ENCODE data around the gene NTNG1.

Gene NTNG1

DNA sequence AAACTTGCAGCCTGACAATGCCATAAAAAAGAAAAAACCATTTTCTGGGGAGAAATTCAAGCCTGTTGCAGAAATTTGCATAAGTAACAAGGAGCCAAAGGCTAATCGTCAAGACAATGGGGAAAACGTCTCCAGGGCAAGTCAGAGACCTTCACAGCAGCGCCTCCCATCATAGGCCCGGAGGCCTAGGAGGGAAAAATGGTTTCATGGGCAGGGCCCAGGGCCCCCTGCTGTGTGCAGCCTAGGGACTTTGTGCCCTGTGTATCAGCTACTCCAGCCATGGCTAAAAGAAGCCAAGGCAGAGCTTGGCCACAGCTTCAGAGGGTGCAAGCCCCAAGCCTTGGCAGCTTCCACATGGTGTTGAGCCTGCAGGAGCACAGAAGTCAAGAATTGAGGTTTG lies 369.5 kb downstream of the NTNG1 start:
- no peak for DNase-seq (ENCODE audit: low read depth)

DNA sequence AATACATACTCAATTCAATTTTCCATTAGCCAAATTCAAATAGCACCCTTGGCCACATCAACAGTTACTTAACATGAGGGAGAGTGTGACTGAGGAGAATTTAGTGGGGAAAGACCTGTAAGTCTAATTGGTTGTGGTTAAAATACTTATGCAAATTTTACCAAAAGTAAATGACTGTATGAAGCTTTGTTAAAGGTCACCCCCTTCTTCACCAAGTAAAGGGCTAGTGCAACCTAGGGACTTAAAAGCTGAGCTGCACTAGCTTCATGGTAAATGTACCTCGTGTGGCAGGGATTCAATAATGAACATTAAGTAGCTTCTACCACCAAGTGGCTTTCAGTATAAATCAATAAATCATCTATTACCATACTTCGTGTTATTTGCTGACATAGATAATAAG lies 372.0 kb downstream of the NTNG1 start:
- DNase-seq (ENCODE audit: low read depth) = no peak

DNA sequence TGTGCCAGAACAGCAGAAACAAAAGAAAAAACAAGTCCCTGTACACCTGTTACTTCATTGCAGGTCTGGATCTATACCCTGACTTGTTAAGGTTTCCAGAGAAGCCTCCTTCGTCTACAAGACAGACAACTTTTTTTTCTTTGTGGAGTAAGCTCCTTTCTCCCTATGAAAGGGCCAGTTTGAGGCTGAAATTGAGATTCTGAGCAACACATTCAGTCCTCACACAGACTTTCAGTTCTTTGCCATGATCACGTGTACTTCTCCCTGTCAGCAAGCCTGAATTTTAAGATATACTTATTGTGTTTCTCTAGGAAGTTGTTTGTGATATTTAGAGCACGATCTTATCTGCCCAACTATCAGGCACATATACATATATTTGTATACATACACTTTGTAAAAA lies 374.0 kb downstream of the NTNG1 start:
- no peak for DNase-seq (ENCODE audit: low read depth)

DNA sequence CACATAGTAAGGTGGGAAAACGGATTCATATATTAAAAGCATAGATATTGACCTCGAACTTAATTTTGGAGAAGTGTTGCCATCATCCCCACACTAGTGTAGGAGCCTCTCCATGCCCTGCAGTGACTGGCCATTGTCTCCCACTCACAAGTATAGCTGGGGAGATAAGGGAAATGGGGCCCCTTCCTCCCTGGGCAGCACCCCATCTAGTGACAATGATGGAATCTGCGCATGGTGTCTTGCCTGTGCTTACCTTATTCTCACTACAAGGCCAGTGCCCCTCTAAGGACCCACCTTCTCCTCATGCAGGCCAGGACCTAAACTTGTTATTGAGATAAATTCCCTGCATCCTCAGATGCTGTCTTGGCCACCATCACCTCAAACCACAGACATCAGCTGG lies 374.9 kb downstream of the NTNG1 start:
- no peak for DNase-seq (ENCODE audit: low read depth)

DNA sequence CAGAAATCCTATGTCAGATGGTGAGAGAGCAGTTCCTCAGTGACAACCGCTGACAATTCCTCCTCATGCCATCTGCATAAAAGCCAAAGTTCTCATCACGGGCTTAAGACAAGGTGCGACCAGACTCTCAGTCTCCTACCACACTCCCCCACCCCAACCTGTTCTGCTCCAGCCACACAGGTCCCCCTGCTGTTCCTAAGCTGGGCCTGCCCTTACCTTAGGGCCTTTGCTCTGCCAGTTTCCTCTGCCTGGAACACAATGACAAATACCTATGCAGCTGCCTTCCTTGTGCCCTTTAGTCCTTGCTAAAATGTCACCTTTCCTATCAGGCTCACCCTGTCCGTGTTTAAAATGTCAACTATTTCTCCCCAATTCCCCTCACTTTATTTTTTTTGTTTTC lies 382.2 kb downstream of the NTNG1 start:
- DNase-seq (ENCODE audit: low read depth) = no peak

DNA sequence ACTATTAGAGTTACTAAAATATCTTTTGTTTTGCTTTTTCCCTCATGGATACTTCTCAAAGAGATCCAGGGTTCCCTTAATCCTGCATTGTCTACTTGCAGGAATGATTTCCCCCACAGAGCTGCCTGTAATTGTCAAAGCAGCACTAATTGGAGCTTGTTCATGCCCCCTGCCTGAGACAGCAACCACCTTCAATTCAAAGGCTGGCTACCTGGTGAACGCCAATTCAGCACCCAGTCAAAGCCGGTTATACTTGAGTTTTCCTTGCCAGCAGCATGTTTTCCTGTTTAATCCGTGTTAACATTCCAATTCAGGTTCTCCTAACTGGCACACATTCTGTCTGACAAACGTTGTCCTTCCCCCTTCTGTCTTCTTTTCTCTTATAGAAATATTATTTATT lies 382.9 kb downstream of the NTNG1 start:
- no peak for DNase-seq (ENCODE audit: low read depth)

DNA sequence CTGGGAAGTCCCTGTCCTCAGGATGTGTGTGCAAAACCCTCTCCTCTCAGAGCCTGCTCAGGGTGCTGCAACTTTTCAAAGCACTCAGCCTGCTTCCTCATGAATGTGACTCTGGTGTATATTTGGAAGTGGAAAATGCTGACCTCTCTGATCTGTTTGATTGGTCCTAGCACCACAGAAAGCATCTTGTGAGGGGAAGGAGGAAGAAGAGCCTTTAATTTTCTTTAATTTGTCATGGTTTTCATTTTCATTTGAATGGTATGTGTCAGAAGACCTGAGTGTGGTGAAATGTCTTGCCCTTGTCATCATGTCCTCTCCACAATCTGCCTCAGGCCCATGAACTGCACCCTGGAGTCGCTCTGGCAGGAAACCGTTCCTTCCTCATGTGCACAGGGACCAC lies 383.5 kb downstream of the NTNG1 start:
- DNase-seq (ENCODE audit: low read depth) = no peak

DNA sequence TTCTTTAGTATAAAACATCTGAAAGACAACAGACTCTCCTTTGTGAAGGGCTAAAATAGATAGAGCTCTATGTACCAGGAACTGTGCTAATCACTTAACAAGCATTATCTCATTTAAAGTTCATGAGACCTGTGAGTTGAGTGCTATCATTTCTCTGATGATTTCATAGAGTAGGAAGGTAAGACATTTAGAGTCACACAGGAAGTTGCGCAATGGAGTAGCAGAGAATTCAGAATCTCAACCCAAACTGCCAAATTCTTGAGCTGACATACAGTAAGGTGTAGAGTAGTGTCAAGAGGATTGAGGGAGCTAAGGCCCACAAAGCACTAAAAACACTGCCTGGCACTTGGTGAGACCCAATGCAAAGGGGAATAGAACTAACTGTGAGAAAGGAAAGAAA lies 384.3 kb downstream of the NTNG1 start:
- DNase-seq (ENCODE audit: low read depth) = no peak

DNA sequence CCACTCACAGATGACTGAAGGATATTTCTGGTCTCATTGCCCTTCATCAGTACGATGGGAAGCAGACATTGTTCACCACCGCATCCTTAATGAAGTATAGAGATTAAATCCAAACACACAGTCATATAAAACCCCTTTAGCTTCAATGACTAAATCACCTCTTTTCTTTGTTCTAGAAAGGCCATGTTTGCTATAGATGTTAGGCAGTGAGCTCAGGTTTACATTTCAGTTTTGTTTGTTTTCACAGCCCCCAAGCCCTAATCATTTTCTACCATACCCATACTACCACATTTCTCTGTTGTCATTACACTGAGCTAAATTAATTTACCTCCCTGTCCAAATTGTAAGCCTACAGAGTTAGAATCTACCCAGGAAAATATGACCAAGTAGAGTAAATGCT lies 385.1 kb downstream of the NTNG1 start:
- no peak for DNase-seq (ENCODE audit: low read depth)

DNA sequence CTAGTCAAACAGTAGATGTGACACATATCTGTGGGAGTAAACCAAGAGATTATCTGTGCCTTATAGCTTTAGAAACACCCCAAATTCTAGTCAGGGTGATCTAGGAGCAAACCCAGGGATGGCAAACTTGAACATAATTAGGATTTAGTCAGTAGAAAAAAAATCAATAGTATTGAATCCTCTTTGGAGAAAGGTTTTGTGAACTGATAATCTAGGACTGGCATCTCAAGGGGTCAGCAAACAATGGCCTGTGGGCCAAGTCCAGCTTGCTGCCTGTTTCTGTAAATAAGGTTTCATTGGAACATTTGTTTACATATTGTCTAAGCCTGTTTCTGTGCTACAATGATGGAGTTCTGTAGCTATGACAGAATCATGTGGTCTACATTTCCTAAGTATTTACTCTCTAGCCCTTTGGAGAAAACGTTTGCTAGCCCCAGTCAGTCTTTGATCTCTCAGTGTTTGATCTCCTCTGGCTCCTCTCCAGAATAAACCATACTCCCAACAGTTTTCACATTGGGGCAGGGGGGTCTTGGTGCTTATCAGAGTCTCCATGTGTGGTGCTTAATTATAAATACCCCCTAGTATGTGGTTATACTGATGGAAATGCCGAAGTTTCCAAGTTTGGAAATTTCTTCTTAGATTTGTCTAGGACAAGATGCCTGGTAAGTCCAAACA lies 385.8 kb downstream of the NTNG1 start:
- no peak for DNase-seq (ENCODE audit: low read depth)

DNA sequence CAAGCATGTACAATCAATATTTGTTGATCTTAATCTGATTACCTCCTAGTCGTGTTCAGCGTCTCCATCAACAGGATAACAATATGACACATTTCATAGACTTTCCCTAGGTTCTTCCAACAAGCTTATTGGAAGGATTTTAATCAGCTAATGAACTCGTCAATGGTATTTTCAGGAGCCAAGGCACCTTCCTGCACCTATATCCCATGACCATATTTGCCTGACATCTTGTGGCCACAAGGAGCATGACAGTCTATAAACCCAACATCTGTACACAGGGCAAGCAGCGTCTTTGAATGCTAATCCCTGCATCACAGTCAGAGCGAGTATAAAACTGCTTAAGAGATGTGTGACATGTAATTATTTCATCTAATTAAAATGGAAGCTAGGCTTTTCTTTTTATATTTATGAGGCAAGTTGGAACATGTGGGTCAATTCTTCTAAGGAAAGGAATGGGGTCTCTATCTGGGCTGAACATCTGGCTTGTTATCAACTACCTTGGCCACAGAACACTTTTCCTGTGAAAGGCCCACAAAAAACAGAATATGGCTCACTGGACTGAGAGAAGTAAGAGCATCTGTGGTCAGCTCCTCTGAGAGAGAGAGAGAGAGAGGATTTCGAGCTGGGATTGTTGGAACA lies 388.8 kb downstream of the NTNG1 start:
- peak; percentile 44 for DNase-seq (ENCODE audit: low read depth)

DNA sequence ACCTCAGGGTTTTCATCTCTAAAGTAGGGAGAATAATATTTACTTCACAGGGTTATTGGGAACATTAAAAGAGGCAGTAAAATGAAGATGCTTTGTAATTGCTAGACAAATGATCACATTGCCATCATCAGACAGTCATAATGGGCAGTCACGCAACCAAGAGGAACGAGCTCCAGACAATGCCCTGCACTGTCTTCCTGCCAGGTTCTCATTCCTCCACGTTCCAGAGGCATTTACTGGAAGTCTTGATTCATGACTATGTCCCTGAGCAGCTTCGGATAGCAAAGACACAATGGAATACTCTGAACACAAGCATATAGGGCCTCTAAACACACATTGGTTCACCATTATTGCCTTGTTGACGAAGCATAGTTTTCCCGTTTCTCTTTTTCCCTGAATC lies 389.7 kb downstream of the NTNG1 start:
- DNase-seq (ENCODE audit: low read depth) = no peak

DNA sequence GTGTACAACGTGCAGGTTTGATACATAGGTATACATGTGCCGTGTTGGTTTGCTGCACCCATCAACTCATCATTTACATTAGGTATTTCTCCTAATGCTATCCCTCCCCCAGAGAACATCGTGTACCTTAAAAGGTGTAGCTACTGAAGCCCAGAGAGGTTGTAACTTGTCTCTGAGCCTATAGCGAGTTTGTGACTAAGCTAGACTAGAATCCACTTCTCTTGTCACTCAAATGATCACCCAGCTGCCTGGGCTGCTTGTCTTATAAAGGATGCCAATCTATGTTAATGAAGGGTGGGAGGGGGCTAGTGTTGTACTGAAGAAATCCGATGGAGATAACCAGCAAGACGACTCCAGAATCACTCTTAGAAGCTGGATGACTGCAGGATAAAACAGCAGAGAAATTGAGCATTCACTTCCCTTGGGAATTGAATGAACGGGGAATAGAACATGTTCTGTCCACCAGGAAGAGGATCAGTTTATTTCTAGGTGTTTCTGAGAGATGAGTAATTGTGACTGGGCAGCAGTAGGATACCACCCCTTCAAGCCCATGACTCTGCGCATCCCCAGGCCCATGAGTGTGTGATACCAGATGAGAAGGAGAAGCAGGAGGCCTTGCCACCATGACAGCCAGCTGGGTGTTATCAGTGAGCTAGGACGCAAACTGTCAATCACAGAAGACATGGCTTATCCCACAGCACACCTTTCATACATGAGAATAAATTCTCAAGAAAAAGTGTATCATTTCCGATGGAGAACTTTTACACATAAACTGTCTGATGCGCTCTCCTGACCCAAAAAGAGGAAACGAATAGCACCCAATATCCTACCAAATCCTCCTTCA lies 390.4 kb downstream of the NTNG1 start:
- DNase-seq (ENCODE audit: low read depth) = no peak

DNA sequence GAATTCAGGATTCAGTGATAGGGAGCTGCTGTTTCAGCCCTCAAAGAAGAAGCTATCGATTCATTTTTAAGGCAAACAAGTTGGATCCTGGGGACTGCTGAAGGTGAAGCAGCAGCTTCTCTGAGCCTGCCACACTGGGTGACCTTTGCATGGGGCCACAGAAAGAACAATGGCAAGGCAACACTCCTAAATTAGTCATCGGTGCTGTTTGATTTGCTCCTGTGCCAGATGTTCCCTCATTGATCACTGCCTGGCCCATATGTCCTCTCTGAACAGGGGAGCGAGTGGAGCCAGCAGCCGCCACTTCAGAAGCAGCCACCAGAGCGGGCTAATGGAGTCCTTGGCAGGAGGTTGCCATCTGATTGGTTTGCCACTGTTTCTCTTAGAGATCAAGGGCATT lies 391.5 kb downstream of the NTNG1 start:
- DNase-seq (ENCODE audit: low read depth) = no peak

Data from iris pigment epithelial cell (primary cell).